Measurements from ENCODE around the gene BCLAF1.

Gene BCLAF1, protein sequence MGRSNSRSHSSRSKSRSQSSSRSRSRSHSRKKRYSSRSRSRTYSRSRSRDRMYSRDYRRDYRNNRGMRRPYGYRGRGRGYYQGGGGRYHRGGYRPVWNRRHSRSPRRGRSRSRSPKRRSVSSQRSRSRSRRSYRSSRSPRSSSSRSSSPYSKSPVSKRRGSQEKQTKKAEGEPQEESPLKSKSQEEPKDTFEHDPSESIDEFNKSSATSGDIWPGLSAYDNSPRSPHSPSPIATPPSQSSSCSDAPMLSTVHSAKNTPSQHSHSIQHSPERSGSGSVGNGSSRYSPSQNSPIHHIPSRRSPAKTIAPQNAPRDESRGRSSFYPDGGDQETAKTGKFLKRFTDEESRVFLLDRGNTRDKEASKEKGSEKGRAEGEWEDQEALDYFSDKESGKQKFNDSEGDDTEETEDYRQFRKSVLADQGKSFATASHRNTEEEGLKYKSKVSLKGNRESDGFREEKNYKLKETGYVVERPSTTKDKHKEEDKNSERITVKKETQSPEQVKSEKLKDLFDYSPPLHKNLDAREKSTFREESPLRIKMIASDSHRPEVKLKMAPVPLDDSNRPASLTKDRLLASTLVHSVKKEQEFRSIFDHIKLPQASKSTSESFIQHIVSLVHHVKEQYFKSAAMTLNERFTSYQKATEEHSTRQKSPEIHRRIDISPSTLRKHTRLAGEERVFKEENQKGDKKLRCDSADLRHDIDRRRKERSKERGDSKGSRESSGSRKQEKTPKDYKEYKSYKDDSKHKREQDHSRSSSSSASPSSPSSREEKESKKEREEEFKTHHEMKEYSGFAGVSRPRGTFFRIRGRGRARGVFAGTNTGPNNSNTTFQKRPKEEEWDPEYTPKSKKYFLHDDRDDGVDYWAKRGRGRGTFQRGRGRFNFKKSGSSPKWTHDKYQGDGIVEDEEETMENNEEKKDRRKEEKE

DNA sequence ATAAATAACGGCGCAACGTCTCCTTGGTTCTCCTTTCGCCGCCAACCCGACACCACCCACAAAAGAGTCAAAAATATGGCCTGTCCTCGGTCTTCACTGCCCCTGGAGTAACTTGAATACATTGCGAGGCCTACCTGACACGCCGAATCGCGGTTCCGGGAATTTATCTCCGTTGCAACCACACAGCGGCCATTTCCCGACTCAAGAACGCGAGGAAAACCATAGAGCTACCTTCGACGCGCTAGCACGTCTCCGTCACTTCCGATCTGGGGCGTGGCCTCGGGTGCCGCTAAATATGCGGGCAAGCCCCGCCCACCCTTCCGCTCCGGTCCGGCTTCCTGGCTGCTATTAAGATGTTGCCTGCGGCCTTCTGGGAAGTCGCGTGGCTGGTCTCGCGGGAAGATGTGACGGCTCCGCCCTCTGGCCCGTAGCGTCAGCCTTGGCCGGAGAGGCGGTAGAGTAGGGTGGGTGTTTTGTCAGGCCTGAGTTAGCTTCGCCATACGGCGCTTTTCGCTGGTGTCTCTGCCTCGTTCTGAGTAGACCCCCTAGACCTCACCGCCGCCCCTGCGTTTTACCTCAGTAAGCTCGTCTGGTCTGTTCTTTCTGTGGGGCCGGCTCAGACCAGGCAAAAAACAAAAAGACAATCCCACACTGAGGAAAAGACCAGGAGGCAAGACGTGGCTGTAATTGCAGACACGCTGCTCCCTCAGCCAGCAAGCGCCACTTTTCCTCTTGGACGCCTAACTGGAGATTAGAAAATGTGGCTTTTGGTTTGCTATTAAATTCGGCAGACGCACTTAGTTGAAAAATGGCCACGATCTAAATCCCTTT is at the start of gene BCLAF1:
BCLAF1 (minus strand) TSS at position 268 of the 831 bp plus-strand sequence. CDS start 9,980 bp downstream, outside the sequence.
- peak; percentile 96 for DNase-seq

DNA sequence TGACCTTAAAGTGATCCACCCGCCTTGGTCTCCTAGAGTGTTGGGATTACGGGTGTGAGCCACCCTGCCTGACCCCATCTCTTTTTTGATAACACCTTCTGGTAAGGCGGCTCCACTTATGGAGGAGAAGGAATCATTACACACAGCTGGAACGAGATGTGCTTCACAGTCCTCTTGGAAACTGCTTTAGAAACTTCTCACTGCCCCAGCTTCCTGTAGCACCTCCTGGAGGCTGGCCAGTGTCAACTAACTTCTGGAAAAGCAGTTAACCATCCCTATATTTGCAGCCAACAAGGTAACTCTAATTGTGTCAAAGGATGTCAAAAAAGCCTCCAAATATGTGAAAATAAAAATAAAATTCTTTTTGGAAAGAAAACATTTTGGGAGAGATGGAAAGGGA is 48.8 kb upstream of the BCLAF1 start:
- DNase-seq = no peak

DNA sequence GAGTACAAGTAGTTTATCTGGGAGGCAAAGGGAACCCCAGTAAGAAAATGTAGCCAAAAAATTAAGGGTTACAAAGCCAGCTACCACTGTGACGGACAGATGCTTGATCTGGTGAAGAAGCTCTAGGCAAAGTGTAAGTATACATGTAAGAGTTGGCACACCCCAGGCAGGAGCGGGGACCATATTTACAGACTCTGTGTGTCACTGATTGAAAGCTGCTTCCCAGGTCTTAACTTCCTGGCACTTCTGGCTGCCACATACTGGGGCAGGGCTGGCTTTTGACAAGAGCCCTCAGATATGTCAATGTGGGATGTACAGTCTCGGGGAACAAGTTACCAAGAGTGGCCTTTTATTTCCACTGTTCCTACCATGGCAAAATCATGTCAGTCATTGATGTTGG is 48.0 kb upstream of the BCLAF1 start:
- no peak for DNase-seq

DNA sequence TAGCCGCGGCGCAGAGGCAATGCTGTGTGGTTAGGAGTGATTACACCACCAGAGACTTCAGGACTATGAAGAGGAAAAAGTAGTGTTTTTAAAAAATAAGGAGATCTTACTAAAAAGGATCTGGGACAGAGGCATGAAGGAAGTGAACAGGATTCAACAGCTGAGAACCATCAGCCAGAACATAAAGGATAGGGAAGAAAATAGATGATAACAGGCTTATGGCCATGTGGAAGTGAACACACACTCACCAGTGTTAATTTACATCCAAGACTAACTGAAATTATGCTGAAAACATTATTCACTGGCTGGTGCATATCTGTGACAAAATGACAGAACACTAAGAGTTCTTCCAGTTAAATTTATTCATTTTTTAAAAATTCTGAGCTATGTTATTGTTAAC is 47.5 kb upstream of the BCLAF1 start:
- DNase-seq = no peak

DNA sequence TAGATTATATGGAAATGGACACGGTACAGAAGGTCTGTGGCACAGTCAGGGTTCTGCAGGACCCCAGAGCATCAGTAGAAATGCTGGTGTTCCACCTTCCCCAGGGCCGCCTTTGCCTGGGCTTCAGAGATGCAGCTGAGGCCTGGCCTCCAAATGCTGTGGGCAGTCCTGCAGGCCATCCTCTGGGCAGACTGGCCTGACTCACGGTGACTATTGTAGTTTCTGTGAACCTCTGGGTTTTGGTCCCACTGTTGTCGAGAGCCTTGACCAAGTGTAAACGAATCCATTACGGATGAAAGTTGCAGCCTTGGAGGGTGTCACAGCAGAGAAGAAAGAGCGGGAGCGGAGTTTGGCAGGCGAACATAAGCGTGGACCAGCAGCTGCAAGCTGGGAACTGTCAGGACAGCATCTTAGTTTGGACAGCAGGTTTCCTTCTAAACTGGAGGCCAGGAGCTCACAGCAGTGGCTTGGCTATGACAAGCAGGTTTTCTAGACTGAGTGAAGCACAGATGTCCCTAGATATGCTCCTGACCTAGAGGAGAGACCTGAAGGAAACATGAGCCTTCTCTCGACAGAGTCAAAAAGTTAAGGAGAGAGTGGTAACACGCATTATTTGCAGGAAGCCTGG is 46.2 kb upstream of the BCLAF1 start:
- DNase-seq = no peak

DNA sequence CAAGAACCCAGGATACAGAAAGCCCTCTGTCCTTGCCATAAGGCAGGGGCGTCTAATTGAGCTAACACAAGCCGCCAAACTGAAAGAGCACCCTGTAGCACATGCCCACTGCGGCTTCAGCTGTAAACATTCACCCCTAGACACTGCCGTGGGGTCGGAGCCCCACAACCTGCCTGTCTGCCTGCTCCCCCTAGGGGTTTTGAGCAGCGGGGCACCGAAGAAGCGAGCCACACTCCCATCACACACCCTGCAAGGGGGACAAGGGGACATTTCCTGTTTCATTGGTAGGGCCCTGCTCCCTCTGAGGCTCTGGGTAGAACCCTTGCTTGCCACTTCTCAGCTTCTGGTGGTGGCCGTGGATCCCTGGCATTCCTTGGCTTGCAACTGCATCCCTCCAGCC is 45.2 kb upstream of the BCLAF1 start:
- no peak for DNase-seq

DNA sequence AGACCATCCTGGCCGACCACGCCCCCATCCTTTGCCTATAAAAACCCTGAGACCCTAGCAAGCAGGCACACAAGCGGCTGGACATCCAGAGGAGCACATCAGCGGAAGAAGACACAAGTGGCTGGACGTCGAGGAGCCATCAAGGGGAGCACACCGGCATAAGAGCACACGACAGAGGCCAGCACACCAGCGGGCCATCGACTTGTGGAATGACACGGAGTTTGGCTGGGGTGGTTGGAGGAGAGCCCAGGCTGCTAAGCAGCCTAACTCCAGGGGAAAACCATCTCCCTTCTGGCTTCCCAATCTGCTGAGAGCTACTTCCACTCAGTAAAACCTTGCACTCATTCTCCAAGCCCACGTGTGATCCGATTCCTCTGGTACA is 44.8 kb upstream of the BCLAF1 start:
- no peak for DNase-seq

DNA sequence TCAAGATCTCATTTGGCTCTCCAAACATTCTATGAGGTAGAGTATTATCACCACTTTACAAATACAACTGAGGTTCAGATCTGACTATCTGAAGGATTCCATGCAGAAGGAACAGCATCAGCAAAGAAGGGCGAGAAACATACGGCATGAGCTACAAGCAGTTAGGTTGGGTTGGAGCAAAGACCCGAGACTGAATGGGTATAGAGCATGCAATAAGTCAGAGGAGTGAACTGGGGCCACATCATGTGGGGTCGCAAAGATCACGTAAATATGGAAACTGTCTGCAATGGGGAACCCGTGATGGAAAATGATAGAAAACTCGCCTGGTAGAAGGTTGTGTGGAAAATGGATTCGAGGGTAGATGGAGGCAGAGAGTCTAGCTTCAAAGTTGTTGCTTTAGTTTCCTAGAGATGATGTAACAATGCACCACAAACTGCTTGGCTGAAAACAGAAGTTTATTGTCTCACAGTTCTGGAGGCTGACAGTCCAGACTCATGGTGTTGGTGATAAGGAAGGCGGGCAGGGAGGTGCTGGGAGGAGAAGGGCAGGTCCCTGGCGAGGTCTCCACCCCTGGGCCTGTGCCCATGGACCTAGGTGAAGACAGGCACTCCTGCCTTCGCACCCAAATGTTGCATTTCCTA is 44.3 kb upstream of the BCLAF1 start:
- DNase-seq = no peak

DNA sequence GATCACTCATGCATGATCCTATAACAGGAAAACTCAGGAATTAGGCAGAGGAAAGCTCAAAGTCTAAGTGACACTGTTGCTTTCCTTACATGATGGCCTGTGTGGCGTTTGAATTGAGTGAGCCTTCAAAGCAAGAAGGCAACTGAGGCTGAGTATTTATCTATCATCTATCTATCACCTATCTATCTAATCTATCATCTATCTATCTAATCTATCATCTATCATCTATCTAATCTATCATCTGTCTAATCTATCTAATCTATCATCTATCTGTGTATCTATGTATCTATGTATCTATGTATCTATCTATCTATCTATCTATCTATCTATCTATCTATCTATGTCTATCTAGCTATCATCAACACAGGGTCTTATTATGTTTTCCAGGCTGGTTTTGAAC is 41.8 kb upstream of the BCLAF1 start:
- no peak for DNase-seq

DNA sequence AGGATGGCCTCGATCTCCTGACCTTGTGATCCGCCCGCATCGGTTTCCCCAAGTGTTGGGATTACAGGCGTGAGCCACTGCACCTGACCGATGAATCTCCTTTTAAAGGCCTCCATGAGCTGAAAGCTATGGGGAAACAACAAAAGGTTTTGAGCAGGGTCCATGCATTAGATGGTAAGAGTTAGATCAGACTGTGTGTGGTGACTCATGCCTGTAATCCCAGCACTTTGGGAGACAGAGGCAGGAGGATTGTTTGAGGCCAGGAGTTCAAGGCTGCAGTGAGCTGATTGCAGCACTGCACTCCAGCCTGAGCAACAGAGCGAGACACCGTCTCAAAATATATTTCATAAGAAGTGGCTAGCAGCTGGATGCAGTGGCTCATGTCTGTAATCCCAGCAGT is 41.0 kb upstream of the BCLAF1 start:
- DNase-seq = no peak

DNA sequence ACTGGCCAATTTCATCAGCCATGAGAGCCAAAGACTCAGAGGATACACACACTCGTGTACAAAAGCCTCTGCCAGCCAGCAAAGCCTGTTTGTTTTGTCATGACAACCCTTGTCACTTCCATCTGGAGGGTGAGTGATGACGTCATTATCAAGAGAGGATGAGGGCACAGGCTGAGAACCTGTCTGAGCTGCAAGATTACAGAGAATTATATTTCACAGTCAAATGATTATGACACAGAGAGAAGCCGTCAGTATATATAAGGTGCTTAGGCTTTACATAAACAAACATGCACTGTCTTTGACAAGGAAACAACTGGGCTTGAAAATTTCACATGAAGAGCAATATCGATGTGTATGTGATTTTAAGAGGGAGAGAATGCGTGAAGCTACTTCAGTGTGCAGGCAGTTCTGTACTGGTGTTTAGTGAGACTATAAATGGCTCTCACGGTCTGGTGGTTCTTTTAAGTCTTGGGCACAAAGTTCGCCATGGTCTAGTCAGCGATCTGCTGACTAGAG is 36.5 kb upstream of the BCLAF1 start:
- DNase-seq = no peak

DNA sequence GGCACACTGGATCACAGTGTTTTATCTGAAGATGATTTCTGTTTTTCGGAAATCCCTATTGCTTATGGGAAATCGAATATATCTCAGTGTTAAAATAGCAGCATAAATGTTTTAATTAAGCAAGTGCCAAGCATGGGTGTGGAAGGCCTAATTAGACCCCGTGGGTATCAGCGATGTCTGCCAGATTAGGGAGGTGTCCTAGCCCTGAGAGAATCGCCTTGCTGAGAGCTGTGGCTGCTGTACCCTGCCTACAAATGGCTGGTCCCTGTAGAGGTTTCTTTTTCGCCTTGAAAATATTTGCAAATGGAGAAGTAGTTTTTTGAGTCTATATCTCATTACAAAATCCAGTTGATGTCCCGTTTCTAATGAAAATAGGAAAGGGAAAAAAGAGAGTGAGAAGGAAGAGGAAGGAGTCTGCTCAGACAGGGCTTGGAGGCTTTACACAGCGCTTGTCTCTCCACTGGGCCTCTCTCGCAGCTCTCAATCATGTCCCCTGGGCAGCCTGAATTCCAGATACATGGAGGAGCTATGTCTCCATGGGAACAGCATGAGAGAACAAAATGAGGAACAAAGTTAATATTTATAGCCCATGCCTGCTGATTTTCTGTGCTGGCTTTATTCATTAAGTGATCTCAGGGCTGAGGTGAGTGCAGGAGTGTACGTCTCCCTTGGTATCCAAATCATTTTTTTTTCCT is 35.2 kb upstream of the BCLAF1 start:
- no peak for DNase-seq

DNA sequence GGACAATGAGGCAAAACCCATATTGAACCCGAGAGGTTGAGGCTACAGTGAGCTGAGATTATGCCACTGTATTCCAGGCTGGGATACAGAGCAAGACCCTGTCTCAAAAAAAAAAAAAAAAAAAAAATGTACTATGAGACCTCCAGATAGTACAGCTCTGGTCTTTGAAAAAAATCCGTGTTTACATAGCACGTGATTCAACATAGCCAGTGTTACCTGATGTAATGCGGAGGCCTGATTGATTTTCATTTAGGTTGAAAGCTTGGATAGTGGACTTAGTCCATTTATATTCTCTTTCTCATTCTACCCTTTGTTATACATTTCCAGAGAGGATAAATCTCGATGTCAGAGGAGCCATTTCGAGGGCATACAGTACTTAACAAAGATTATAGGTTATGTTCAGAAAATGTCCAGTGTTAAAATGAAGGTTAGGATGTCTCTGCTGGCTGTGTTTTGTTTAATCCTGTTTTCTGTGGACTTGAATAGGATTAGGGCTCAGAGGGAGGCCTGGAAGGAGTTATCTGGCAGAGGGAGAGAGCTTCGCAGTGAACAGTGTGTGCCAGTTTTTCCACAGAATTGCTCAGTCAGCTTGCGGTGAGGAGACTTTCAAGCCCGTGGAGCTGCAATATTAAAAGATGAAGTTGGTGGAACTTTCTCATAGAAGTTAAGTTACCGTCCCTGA is 33.9 kb upstream of the BCLAF1 start:
- no peak for DNase-seq

DNA sequence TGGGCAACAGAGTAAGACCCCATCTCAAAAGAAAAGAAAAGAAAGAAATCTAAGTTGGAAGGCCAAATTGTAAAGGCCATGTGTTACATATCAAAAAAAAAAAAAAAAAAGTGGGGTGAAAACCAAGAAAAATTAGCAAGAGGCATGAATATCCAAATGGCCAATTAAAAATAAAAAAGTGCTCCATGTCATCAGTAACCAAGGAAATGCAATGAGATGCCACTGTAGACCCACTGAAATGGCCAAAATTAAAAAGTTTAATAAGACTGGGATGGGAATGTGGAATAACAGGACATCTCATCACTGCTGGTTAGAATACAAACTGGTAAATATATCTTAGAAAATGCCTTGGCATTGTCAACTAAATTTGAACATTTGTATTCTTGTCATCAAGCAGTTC is 30.1 kb upstream of the BCLAF1 start:
- no peak for DNase-seq

DNA sequence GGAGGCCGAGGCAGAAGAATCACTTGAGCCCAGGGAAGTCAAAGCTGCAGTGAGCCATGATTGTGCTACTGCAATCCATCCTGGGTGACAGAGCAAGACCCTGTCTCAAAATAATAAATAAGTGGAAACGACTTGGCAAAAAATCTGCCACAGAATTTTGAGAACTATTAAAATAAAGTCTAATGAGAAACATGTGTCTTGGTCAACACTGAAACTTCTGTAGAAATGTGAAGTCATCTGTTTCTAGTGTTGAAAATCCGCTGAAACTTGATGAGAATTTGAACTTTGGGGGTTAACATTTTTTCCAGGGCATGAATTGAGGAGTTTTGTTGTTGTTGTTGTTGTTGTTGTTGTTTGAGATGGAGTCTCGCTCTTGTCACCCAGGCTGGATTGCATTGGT is 29.0 kb upstream of the BCLAF1 start:
- DNase-seq = no peak

DNA sequence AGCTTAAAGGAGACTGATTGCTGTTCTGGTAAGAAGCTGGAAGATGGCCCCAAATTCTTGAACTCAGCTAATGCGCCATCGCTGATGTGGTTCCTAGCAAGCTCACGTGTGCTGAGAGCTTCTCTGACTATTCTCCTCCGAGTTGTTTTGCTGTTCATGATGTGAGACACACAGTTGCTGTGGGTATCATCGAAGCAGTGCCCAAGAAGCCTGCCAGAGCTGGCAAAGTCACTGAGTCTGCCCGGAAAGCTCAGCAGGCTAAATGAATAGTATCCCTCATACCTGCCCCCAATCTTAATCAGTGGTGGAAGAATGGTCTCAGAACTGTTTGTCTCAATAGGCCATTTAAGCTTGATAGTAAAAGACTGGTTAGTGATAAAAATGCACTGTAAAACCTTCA is 28.3 kb upstream of the BCLAF1 start:
- no peak for DNase-seq

DNA sequence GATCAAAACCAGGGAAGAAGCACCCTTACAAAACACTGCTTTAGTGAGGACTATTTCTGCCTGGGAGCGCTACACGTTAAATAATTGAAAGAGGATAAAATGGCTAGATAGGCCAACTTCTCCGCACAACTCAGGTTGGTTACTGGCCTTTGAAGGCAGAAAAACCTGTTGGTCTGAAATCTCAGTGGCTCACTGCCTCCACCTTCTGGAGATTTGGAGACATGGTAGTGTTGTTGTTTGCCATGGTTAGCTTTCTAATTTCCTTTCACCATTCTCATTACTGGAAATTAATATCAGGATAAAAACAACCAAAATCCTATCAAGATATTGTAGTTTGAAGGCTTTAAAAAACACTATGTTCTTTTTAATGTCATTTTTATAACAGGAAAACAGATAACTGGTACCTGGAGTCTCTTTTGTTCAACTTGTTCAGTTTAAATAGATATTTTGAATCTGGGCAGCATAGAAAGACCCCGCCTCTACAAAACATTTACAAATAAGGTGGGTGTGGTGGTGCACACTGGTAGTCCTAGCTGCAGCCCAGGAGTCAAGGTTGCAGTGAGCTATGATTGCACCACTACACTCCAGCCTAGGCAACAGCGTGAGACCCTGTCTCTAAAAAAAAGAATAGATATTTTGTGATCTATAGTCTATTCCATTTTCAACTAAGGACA is 27.5 kb upstream of the BCLAF1 start:
- peak; percentile 43 for DNase-seq

DNA sequence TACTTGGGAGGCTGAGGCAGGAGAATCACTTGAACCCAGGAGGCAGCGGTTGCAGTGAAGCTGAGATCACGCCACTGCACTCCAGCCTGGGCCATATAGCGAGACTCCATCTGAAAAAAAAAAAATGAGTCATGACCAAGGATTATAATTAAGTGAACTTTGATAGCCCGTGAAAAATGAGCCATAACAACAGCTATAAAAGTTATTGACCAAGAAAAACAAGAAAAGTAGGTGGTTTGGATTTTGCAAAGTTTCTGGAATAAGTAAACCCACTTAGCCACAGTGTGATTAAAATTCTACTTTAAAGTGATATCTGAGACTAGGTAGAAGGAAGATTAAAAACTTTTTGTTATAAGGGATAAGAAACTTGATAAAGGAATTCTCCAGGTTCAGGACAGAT is 25.9 kb upstream of the BCLAF1 start:
- no peak for DNase-seq

DNA sequence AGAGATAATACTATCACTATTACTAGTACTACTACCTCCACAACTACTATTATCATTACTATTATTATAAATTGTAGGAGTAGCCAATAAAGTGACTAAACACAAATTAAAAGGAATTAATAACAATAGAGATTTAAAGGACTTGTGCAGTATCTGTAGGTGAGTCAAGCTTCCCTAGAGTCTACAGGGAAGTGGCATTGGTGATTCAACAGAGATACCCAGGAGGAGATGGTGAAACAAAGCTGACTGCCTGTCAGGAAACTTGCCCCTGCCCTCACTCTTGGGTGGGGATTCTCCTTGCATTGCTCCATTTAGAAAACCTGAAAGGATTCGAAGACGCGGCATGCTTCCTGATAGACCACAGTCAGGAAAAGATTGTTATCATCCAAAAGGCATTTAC is 23.3 kb upstream of the BCLAF1 start:
- DNase-seq = no peak

DNA sequence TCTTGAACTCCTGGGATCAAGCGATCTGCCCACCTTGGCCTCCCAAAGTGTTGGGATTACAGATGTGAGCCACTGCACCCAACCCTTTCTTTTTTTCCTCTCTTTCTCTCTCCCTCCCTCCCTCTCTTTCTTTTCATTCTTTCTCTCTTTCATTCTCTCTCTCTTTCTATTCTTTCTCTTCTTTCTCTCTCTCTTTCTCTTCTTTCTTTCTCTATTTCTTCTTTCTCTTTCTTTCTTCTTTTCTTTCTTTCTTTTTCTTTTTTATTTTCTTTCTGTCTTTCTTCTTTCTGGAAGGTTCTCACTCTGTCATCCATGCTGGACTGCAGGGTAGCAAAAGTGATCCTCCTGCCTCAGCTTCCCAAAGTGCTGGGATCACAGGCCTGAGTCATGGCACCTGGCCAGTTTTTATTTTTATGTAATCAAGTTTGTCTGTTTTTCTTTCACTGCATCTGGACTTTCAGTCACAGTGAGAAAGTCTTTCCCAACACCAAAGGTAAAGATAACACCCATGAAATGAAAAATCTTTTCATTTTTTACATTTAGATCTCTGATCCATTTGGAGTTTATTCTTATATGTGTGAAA is 20.2 kb upstream of the BCLAF1 start:
- no peak for DNase-seq

All from NCI-H1417 treated with DMSO at 0.1 percent for 48 hours (cell line).